ENCODE results near the gene CITED4. TPM values are rescaled to one million over a fixed set of nuclear protein-coding genes. Genes with fewer than 3 reads are reported as not detected.
A peak's percentile ranks its signal among the peaks of the same experiment; 100 is the strongest.

The CITED4 gene
- total RNA-seq, 1 donor from 2014 or later: 86.1 TPM

- DNase-seq (ENCODE audit: low spot score): no peak
Measured at GRCh38 chr1:40886318-40887011, 24.3 kb upstream of the CITED4 start.

- no peak for DNase-seq (ENCODE audit: low spot score)
Measured at GRCh38 chr1:40884055-40884795, 22.1 kb upstream of the CITED4 start.

- DNase-seq (ENCODE audit: low spot score): no peak
Measured at GRCh38 chr1:40880813-40881549, 18.8 kb upstream of the CITED4 start.

- DNase-seq (ENCODE audit: low spot score): no peak
Measured at GRCh38 chr1:40879482-40880175, 17.5 kb upstream of the CITED4 start.

GRCh38 chr1:40878906-40879305 lies 16.7 kb upstream of the CITED4 start:
- no peak for DNase-seq (ENCODE audit: low spot score)

GRCh38 chr1:40877698-40878097 lies 15.5 kb upstream of the CITED4 start:
- no peak for DNase-seq (ENCODE audit: low spot score)

- DNase-seq (ENCODE audit: low spot score): no peak
Measured at GRCh38 chr1:40876891-40877290, 14.7 kb upstream of the CITED4 start.

- no peak for DNase-seq (ENCODE audit: low spot score)
Measured at GRCh38 chr1:40876436-40876761, 14.2 kb upstream of the CITED4 start.

- DNase-seq (ENCODE audit: low spot score): no peak
Measured at GRCh38 chr1:40873863-40874472, 11.8 kb upstream of the CITED4 start.

- no peak for DNase-seq (ENCODE audit: low spot score)
Measured at GRCh38 chr1:40872276-40872675, 10.1 kb upstream of the CITED4 start.

- no peak for DNase-seq (ENCODE audit: low spot score)
Measured at GRCh38 chr1:40870135-40870728, 8.1 kb upstream of the CITED4 start.

- peak; percentile 49 for DNase-seq (ENCODE audit: low spot score)
Measured at GRCh38 chr1:40868051-40868723, 6.0 kb upstream of the CITED4 start.

GRCh38 chr1:40861224-40862003 lies 749 bp downstream of the CITED4 start:
- peak; percentile 37 for DNase-seq (ENCODE audit: low spot score)

- no peak for DNase-seq (ENCODE audit: low spot score)
Measured at GRCh38 chr1:40860706-40861223, 1.4 kb downstream of the CITED4 start.

- DNase-seq (ENCODE audit: low spot score): no peak
Measured at GRCh38 chr1:40858856-40859416, 3.2 kb downstream of the CITED4 start.

- DNase-seq (ENCODE audit: low spot score): no peak
Measured at GRCh38 chr1:40857737-40858136, 4.4 kb downstream of the CITED4 start.

GRCh38 chr1:40856656-40857302 lies 5.4 kb downstream of the CITED4 start:
- DNase-seq (ENCODE audit: low spot score): no peak

- DNase-seq (ENCODE audit: low spot score): no peak
Measured at GRCh38 chr1:40856116-40856515, 6.0 kb downstream of the CITED4 start.

GRCh38 chr1:40855513-40855912 lies 6.7 kb downstream of the CITED4 start:
- DNase-seq (ENCODE audit: low spot score): no peak
